GM23338 (cell line): ENCODE results near the gene C1R. TPM values are rescaled to one million over a fixed set of nuclear protein-coding genes. Genes with fewer than 3 reads are reported as not detected.

Experiments
- ATAC-seq: fragments of 200-7000 bp; cut with Tn5 transposase; 3 replicates; pipeline ENCODE4 v1.9.1; 2020
- DNase-seq: peaks from one replicate; pipeline ENCODE4 v3.0.0-alpha.2; 2015; ENCODE audit warnings: low spot score
- H2AFZ ChIP-seq: fragments of 200-600 bp; sonication (generic); 2 replicates; pipeline ENCODE4 v1.8.0; 2016; ENCODE audit warnings: antibody characterized with exemption, mild to moderate bottlenecking, moderate library complexity
- H3F3A ChIP-seq: fragments of 200-600 bp; sonication (generic); replicated peaks from 2 replicates; pipeline ENCODE4 v1.8.0; 2017; ENCODE audit warnings: antibody characterized with exemption, mixed run types, low read depth
- H3K27ac ChIP-seq: fragments of 200-600 bp; sonication (generic); 2 replicates; pipeline ENCODE4 v1.6.1; 2016; ENCODE audit warnings: low read depth
- H3K27me3 ChIP-seq: fragments of 200-600 bp; sonication (generic); 2 replicates; pipeline ENCODE4 v1.8.0; 2016; ENCODE audit warnings: mild to moderate bottlenecking, mixed run types, moderate library complexity; ENCODE audit not compliant: insufficient read depth
- H3K36me3 ChIP-seq: fragments of 200-600 bp; sonication (generic); 2 replicates; pipeline ENCODE4 v1.8.0; 2016; ENCODE audit warnings: mild to moderate bottlenecking; ENCODE audit not compliant: insufficient read depth
- H3K4me1 ChIP-seq: fragments of 200-600 bp; sonication (generic); 2 replicates; pipeline ENCODE4 v1.8.0; 2016; ENCODE audit warnings: mild to moderate bottlenecking, moderate library complexity; ENCODE audit not compliant: insufficient read depth
- H3K4me2 ChIP-seq: fragments of 200-600 bp; sonication (generic); 2 replicates; pipeline ENCODE4 v1.7.1; 2017; ENCODE audit warnings: mixed run types
- H3K4me3 ChIP-seq: fragments of 200-600 bp; sonication (generic); 2 replicates; pipeline ENCODE4 v1.6.1; 2016; ENCODE audit warnings: mixed run types
- H3K79me2 ChIP-seq: fragments of 200-600 bp; sonication (generic); replicated peaks from 2 replicates; pipeline ENCODE4 v1.8.0; 2017; ENCODE audit warnings: mild to moderate bottlenecking; ENCODE audit not compliant: insufficient read depth
- H3K9me2 ChIP-seq: fragments of 200-600 bp; sonication (generic); 2 replicates; pipeline ENCODE4 v1.8.0; 2017; ENCODE audit not compliant: insufficient read depth
- H4K20me1 ChIP-seq: fragments of 200-600 bp; sonication (generic); replicated peaks from 2 replicates; pipeline ENCODE4 v1.8.0; 2017; ENCODE audit warnings: mild to moderate bottlenecking; ENCODE audit not compliant: insufficient read depth
- H3K27ac Mint-ChIP-seq: 2 replicates; pipeline ENCODE4 v1.8.0; 2020; ENCODE audit warnings: inconsistent platforms, mild to moderate bottlenecking, moderate library complexity, mixed read lengths
- H3K27me3 Mint-ChIP-seq: 3 replicates; pipeline ENCODE4 v1.8.0; 2022; ENCODE audit warnings: low read depth, mild to moderate bottlenecking, moderate library complexity, mixed read lengths, inconsistent platforms; ENCODE audit not compliant: insufficient read depth, poor library complexity
- H3K36me3 Mint-ChIP-seq: 3 replicates; pipeline ENCODE4 v1.8.0; 2021; ENCODE audit warnings: low read depth, mild to moderate bottlenecking, inconsistent platforms, moderate library complexity, mixed read lengths
- H3K4me1 Mint-ChIP-seq: 3 replicates; pipeline ENCODE4 v1.8.0; 2020; ENCODE audit warnings: mild to moderate bottlenecking, inconsistent platforms, mixed read lengths
- H3K4me3 Mint-ChIP-seq: 3 replicates; pipeline ENCODE4 v1.8.0; 2021; ENCODE audit warnings: moderate library complexity, mild to moderate bottlenecking, inconsistent platforms, mixed read lengths
- H3K9me3 Mint-ChIP-seq: 3 replicates; pipeline ENCODE4 v1.8.0; 2020; ENCODE audit warnings: moderate library complexity, mild to moderate bottlenecking, inconsistent platforms, mixed read lengths
- CREB1 ChIP-seq: fragments of 250-450 bp; sonication (Bioruptor Pico); IDR thresholded peaks from 2 replicates; pipeline ENCODE4 v1.5.0; 2020; ENCODE audit warnings: low read depth, mild to moderate bottlenecking, moderate library complexity
- EZH2 ChIP-seq: fragments of 200-600 bp; sonication (generic); IDR thresholded peaks from one replicate; pipeline ENCODE4 v1.8.0; 2017; ENCODE audit warnings: antibody characterized with exemption, mild to moderate bottlenecking, low read depth; ENCODE audit not compliant: unreplicated experiment
- EZH2phosphoT487 ChIP-seq: fragments of 200-600 bp; sonication (generic); IDR thresholded peaks from one replicate; pipeline ENCODE4 v1.8.1; 2018; ENCODE audit warnings: antibody characterized with exemption; ENCODE audit not compliant: unreplicated experiment
- JUNB ChIP-seq: IDR thresholded peaks from one replicate; pipeline ENCODE4 v1.6.1; 2016; ENCODE audit warnings: antibody characterized with exemption; ENCODE audit not compliant: unreplicated experiment
- NANOG ChIP-seq: IDR thresholded peaks from 2 replicates; pipeline ENCODE4 v1.6.1; 2016; ENCODE audit warnings: antibody characterized with exemption, borderline replicate concordance
- POLR2AphosphoS5 ChIP-seq: IDR thresholded peaks from 2 replicates; pipeline ENCODE4 v1.6.1; 2016; ENCODE audit warnings: antibody characterized with exemption, low read depth
- REST ChIP-seq: IDR thresholded peaks from one replicate; pipeline ENCODE4 v1.6.1; 2018; ENCODE audit warnings: antibody characterized with exemption; ENCODE audit not compliant: unreplicated experiment
- STAT1 ChIP-seq: IDR thresholded peaks from one replicate; pipeline ENCODE4 v1.6.1; 2016; ENCODE audit warnings: antibody characterized with exemption; ENCODE audit not compliant: unreplicated experiment
- ZNF331 ChIP-seq: fragments of 250-450 bp; sonication (Bioruptor Pico); IDR thresholded peaks from 2 replicates; pipeline ENCODE4 v1.5.0; 2020; ENCODE audit warnings: low read depth, mild to moderate bottlenecking, moderate library complexity
- polyA plus RNA-seq: library from polyadenylated mRNA; unstranded; fragments of >200 nt; fragmentation: Nextera tagmentation; extraction: Ambion mirVana; gene quantifications from 2 replicates; pipeline ENCODE4 v1.2.1, GENCODE V29; 2016
- total RNA-seq: library from RNA; depleted of rRNA; stranded (reverse); fragments of >200 nt; shearing (Covaris generic); gene quantifications from 2 replicates; pipeline ENCODE4 v1.2.3, GENCODE V29; 2014
- TF ChIP-seq, protein P1 (sequence below): IDR thresholded peaks from 2 replicates; pipeline ENCODE4 v1.6.1; 2016; ENCODE audit warnings: antibody characterized with exemption

The C1R gene
- total and polyA plus RNA-seq, 2 experiments from 2014 or later, result 6.4 to 8.8 TPM

DNA sequence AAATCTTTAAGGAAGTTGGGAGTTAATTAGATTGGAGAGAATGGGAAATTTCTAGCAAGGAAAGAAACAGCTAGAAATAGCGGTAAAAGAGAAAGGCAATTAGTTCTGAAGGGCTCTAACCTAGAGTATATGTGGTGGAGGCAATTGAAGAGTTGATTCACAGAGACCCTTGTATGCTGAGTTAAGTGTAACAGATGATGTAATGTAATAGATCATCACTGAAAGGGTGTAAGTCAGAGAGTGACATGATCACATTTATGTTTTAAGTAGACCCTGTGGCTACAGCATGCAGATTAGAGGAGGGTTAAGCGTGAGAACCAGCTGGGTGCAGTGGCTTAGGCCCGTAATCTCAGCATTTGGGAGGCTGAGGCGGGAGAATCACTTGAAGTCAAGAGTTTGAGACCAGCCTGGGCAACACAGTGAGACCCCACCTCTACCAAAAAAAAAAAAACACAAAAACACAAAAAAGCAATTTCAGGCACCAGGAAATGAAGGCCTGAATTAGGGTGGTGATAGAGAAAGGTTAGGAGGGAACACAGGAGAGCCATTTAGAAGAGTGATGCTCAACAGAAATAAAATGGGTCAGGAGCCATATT, 33.5 kb upstream of the C1R start (continued):
- TF ChIP-seq REST, result no peak
- no peak for TF ChIP-seq EZH2
- no peak for TF ChIP-seq CREB1 (CRISPR knock-in tag)
- TF ChIP-seq, protein P1, sequence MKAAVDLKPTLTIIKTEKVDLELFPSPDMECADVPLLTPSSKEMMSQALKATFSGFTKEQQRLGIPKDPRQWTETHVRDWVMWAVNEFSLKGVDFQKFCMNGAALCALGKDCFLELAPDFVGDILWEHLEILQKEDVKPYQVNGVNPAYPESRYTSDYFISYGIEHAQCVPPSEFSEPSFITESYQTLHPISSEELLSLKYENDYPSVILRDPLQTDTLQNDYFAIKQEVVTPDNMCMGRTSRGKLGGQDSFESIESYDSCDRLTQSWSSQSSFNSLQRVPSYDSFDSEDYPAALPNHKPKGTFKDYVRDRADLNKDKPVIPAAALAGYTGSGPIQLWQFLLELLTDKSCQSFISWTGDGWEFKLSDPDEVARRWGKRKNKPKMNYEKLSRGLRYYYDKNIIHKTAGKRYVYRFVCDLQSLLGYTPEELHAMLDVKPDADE, result no peak
- no peak for TF ChIP-seq ZNF331
- no peak for TF ChIP-seq STAT1
- no peak for TF ChIP-seq NANOG
- no peak for TF ChIP-seq EZH2phosphoT487

GRCh38 chr12:7123806-7124522, 31.7 kb upstream of the C1R start:
- no peaks in the 10 kb centered on the region for H3K36me3 ChIP-seq
- Mint-ChIP-seq H3K36me3 (no peaks in the 10 kb centered on the region; the same call in 2 of the 3 replicates), H3K4me1 (peaks cover 26% of the 10 kb centered on the region), H3K27ac (no peak overlapping the region), H3K9me3 (no peaks in the 10 kb centered on the region), H3K4me3 (no peak overlapping the region), H3K27me3 (peaks cover 9% of the 10 kb centered on the region)
- no peak overlapping the region for H2AFZ ChIP-seq
- H3K4me3 ChIP-seq, result no peak overlapping the region
- H3K79me2 ChIP-seq, result no peaks in the 10 kb centered on the region
- H3K27ac ChIP-seq, result no peak overlapping the region
- TF ChIP-seq JUNB (no peak), ZNF331 (no peak), POLR2AphosphoS5 (no peak), STAT1 (no peak)
- H4K20me1 ChIP-seq, result no peaks in the 10 kb centered on the region
- H3K4me1 ChIP-seq, result peaks cover 8% of the 10 kb centered on the region
- no peaks in the 10 kb centered on the region for H3K9me2 ChIP-seq
- H3K4me2 ChIP-seq, result no peak overlapping the region
- DNase-seq (no peak), ATAC-seq (no peak)
- no peaks in the 10 kb centered on the region for H3F3A ChIP-seq
- no peaks in the 10 kb centered on the region for H3K27me3 ChIP-seq
